H7 (cell line): Measurements from ENCODE around the gene HDAC4. TPM values are rescaled to one million over a fixed set of nuclear protein-coding genes. Genes with fewer than 3 reads are reported as not detected.

Source experiments
- DNase-seq: peaks from one replicate; pipeline ENCODE4 v3.0.0; 2012
- H3K27me3 ChIP-seq: 2 replicates; pipeline ENCODE4 v1.6.0; 2011; ENCODE audit warnings: mild to moderate bottlenecking, low read length; ENCODE audit not compliant: control insufficient read depth, insufficient read depth
- H3K36me3 ChIP-seq: replicated peaks from 2 replicates; pipeline ENCODE4 v1.5.1; 2011; ENCODE audit warnings: low read length; ENCODE audit not compliant: control insufficient read depth, insufficient read depth
- H3K4me3 ChIP-seq: 2 replicates; pipeline ENCODE4 v1.5.1; 2011; ENCODE audit warnings: low read depth, mild to moderate bottlenecking, control low read depth, low read length, moderate library complexity; ENCODE audit not compliant: insufficient read depth
- total RNA-seq: library from RNA; depleted of rRNA; stranded (reverse); fragments of >200 nt; shearing (Covaris generic); gene quantifications from 2 replicates; pipeline ENCODE4 v1.2.3, GENCODE V29; 2014

HDAC4 gene
- total RNA-seq, 1 experiment from 2014 or later, result 18.1 TPM

- no peaks in the 10 kb centered on the region; the same call in 1 of the 2 replicates for H3K36me3 ChIP-seq
- H3K4me3 ChIP-seq, result no peak overlapping the region
- no peaks in the 10 kb centered on the region for H3K27me3 ChIP-seq
- DNase-seq, result no peak
Measured at GRCh38 chr2:239365782-239366435, 34.9 kb downstream of the HDAC4 start.

- DNase-seq, result no peak
- no peaks in the 10 kb centered on the region; the same call in 1 of the 2 replicates for H3K36me3 ChIP-seq
- H3K4me3 ChIP-seq, result no peak overlapping the region
- H3K27me3 ChIP-seq, result no peaks in the 10 kb centered on the region
Measured at GRCh38 chr2:239365071-239365781, 35.6 kb downstream of the HDAC4 start.

GRCh38 chr2:239363946-239364637 lies 36.7 kb downstream of the HDAC4 start:
- DNase-seq, result peak; percentile 39
- Histone ChIP-seq H3K4me3 (no peak overlapping the region), H3K36me3 (no peaks in the 10 kb centered on the region; the same call in 1 of the 2 replicates), H3K27me3 (no peaks in the 10 kb centered on the region)

GRCh38 chr2:239362507-239362906 lies 38.3 kb downstream of the HDAC4 start:
- Histone ChIP-seq H3K27me3 (no peaks in the 10 kb centered on the region), H3K4me3 (no peak overlapping the region), H3K36me3 (no peaks in the 10 kb centered on the region; the same call in 1 of the 2 replicates)
- no peak for DNase-seq

- Histone ChIP-seq H3K36me3 (no peaks in the 10 kb centered on the region; the same call in 1 of the 2 replicates), H3K4me3 (no peak overlapping the region), H3K27me3 (no peaks in the 10 kb centered on the region)
- DNase-seq, result peak; percentile 63
Measured at GRCh38 chr2:239361311-239361642, 39.5 kb downstream of the HDAC4 start.

GRCh38 chr2:239360421-239361310 lies 40.2 kb downstream of the HDAC4 start:
- no peak overlapping the region for H3K4me3 ChIP-seq
- no peaks in the 10 kb centered on the region for H3K27me3 ChIP-seq
- peak; percentile 38 for DNase-seq
- H3K36me3 ChIP-seq, result no peaks in the 10 kb centered on the region

GRCh38 chr2:239360008-239360407 lies 40.8 kb downstream of the HDAC4 start:
- Histone ChIP-seq H3K36me3 (no peaks in the 10 kb centered on the region), H3K4me3 (no peak overlapping the region), H3K27me3 (no peaks in the 10 kb centered on the region)
- no peak for DNase-seq

- peak; percentile 28 for DNase-seq
- no peaks in the 10 kb centered on the region for H3K36me3 ChIP-seq
- no peaks in the 10 kb centered on the region for H3K27me3 ChIP-seq
- H3K4me3 ChIP-seq, result no peak overlapping the region
Measured at GRCh38 chr2:239359196-239359912, 41.5 kb downstream of the HDAC4 start.

GRCh38 chr2:239358062-239358754 lies 42.6 kb downstream of the HDAC4 start:
- no peaks in the 10 kb centered on the region for H3K36me3 ChIP-seq
- H3K27me3 ChIP-seq, result no peaks in the 10 kb centered on the region
- H3K4me3 ChIP-seq, result no peak overlapping the region
- peak; percentile 50 for DNase-seq

GRCh38 chr2:239355724-239356123 lies 45.1 kb downstream of the HDAC4 start:
- Histone ChIP-seq H3K4me3 (no peak overlapping the region), H3K36me3 (no peaks in the 10 kb centered on the region), H3K27me3 (no peaks in the 10 kb centered on the region)
- DNase-seq, result no peak

GRCh38 chr2:239355139-239355538 lies 45.7 kb downstream of the HDAC4 start:
- DNase-seq, result no peak
- H3K36me3 ChIP-seq, result no peaks in the 10 kb centered on the region
- H3K27me3 ChIP-seq, result no peaks in the 10 kb centered on the region
- H3K4me3 ChIP-seq, result no peak overlapping the region

- no peak overlapping the region for H3K4me3 ChIP-seq
- H3K36me3 ChIP-seq, result no peaks in the 10 kb centered on the region
- no peaks in the 10 kb centered on the region for H3K27me3 ChIP-seq
- DNase-seq, result no peak
Measured at GRCh38 chr2:239354791-239355136, 46.1 kb downstream of the HDAC4 start.

- no peak overlapping the region for H3K4me3 ChIP-seq
Measured at GRCh38 chr2:239354132-239354790, 46.6 kb downstream of the HDAC4 start.

More at GRCh38 chr2:239354132-239354790, 46.6 kb downstream of the HDAC4 start:
- H3K27me3 ChIP-seq, result no peaks in the 10 kb centered on the region
- no peak for DNase-seq
- H3K36me3 ChIP-seq, result no peaks in the 10 kb centered on the region
